ENCODE measurements around the gene CCM2L. TPM values are rescaled to one million over a fixed set of nuclear protein-coding genes. Genes with fewer than 3 reads are reported as not detected.

Gene CCM2L
- polyA plus RNA-seq, 2 of the 4 experiments (the other 2 are of a cell fraction), result 0.05 to 0.18 TPM

DNA sequence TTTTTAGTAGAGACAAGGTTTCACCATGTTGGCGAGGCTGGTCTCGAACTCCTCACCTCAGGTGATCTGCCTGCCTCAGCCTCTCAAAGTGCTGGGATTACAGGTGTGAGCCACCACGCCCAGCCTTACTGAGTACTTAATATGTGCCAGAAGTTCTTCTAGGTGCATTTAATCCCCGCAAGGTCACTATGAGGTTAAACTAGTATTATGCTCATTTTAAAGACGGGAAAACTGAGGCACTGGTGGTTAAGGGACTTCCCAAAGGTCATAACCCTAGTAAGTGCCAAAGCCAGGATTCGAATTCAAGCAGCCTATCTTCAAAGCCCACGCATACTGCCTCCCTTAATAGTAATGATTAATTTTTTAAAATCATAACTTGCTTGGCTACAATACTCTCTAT, 674 bp upstream of the CCM2L start:
- POLR2A ChIA-PET, result no interaction called here
- DNase-seq (ENCODE audit: low read depth in 1 of 2, low spot score in 1 of 2) (no peak), ATAC-seq (no peak), FAIRE-seq (no peak)
- whole genome bisulfite sequencing (ENCODE audit: missing lambda C conversion rate), result 49% methylated on average over 7 of the region's 7 CpGs
- no peak for TF ChIP-seq HDAC2 (IDR thresholded peaks at IDR 0.05)
- no peak for TF ChIP-seq FOSB (CRISPR knock-in tag; IDR thresholded peaks at IDR 0.05)
- no peak for TF ChIP-seq NR3C1 (IDR thresholded peaks at IDR 0.05)
- no peak for TF ChIP-seq EHMT2 (IDR thresholded peaks at IDR 0.05; ENCODE audit: low read depth)
- no peak for TF ChIP-seq MAZ (IDR thresholded peaks at IDR 0.05; ENCODE audit: borderline replicate concordance, low read depth, low read length)
- TF ChIP-seq NPAS2 (CRISPR knock-in tag; IDR thresholded peaks at IDR 0.05; ENCODE audit: borderline replicate concordance), result no peak
- TF ChIP-seq JUN (IDR thresholded peaks at IDR 0.05), result no peak
- no peak for TF ChIP-seq HOXB5 (CRISPR knock-in tag; IDR thresholded peaks at IDR 0.05)
- no peak for TF ChIP-seq ATOH8 (CRISPR knock-in tag; IDR thresholded peaks at IDR 0.05; ENCODE audit: low read depth)
- no peak for TF ChIP-seq MYC (IDR thresholded peaks at IDR 0.05; ENCODE audit: borderline replicate concordance, low read length)
- TF ChIP-seq, protein P1, sequence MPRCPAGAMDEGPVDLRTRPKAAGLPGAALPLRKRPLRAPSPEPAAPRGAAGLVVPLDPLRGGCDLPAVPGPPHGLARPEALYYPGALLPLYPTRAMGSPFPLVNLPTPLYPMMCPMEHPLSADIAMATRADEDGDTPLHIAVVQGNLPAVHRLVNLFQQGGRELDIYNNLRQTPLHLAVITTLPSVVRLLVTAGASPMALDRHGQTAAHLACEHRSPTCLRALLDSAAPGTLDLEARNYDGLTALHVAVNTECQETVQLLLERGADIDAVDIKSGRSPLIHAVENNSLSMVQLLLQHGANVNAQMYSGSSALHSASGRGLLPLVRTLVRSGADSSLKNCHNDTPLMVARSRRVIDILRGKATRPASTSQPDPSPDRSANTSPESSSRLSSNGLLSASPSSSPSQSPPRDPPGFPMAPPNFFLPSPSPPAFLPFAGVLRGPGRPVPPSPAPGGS (IDR thresholded peaks at IDR 0.05), result no peak
- no peak for TF ChIP-seq HOXB13 (CRISPR knock-in tag; IDR thresholded peaks at IDR 0.05; ENCODE audit: low read depth)
- TF ChIP-seq RFX5 (IDR thresholded peaks at IDR 0.05), result no peak
- no peak for TF ChIP-seq ZFP36 (IDR thresholded peaks at IDR 0.05; ENCODE audit: borderline replicate concordance, partially characterized antibody)
- Histone ChIP-seq H3K9me3 (no peaks in the 10 kb centered on the region), H3K4me1 (no peaks in the 10 kb centered on the region), H3K27ac (no peak overlapping the region), H3K4me3 (no peak overlapping the region), H3K4me2 (no peak overlapping the region)
- CTCF ChIA-PET, result interaction anchor here (3.3 kb wide), 1 partner anchor 22 kb away, joined by 18 read pairs; no protein-coding TSS in a partner anchor

GRCh38 chr20:32010666-32011065, 428 bp downstream of the CCM2L start:
- no peak for FAIRE-seq
- no peak for DNase-seq (ENCODE audit: low read depth in 1 of 2, low spot score in 1 of 2)
- Histone ChIP-seq H3K4me2 (no peak overlapping the region), H3K4me3 (no peak overlapping the region), H3K27ac (no peak overlapping the region), H3K4me1 (no peaks in the 10 kb centered on the region), H3K9me3 (no peaks in the 10 kb centered on the region)
- ChIA-PET POLR2A (no interaction called here), CTCF (interaction anchor here (0.6 kb wide), 1 partner anchor 25 kb away, joined by 4 read pairs; no protein-coding TSS in a partner anchor)
- peak; percentile 45 to 51; a peak in 3 of 6 replicates for ATAC-seq
- TF ChIP-seq BHLHE40 (IDR thresholded peaks at IDR 0.05; ENCODE audit: low read depth, low read length) (no peak), CHD4 (IDR thresholded peaks at IDR 0.05; ENCODE audit: borderline replicate concordance) (no peak), E2F6 (IDR thresholded peaks at IDR 0.05; ENCODE audit: borderline replicate concordance, low read depth) (no peak), EP300 (IDR thresholded peaks at IDR 0.05) (no peak), KDM5A (IDR thresholded peaks at IDR 0.05) (no peak), HDAC2 (IDR thresholded peaks at IDR 0.05) (no peak), MYC (IDR thresholded peaks at IDR 0.05; ENCODE audit: borderline replicate concordance, low read length) (no peak), RNF2 (IDR thresholded peaks at IDR 0.05; ENCODE audit: borderline replicate concordance, low read depth) (no peak), HOXA7 (CRISPR knock-in tag; IDR thresholded peaks at IDR 0.05) (no peak), SMC3 (IDR thresholded peaks at IDR 0.05) (no peak), ATOH8 (CRISPR knock-in tag; IDR thresholded peaks at IDR 0.05; ENCODE audit: low read depth) (no peak), NR3C1 (IDR thresholded peaks at IDR 0.05) (no peak), HOXB13 (CRISPR knock-in tag; IDR thresholded peaks at IDR 0.05; ENCODE audit: low read depth) (no peak), POLR2A (IDR thresholded peaks at IDR 0.05; ENCODE audit: low read length) (no peak), FOXS1 (CRISPR knock-in tag; IDR thresholded peaks at IDR 0.05) (no peak), HEYL (CRISPR knock-in tag; IDR thresholded peaks at IDR 0.05) (no peak), EHMT2 (IDR thresholded peaks at IDR 0.05; ENCODE audit: low read depth) (no peak)
- TF ChIP-seq, protein P2, sequence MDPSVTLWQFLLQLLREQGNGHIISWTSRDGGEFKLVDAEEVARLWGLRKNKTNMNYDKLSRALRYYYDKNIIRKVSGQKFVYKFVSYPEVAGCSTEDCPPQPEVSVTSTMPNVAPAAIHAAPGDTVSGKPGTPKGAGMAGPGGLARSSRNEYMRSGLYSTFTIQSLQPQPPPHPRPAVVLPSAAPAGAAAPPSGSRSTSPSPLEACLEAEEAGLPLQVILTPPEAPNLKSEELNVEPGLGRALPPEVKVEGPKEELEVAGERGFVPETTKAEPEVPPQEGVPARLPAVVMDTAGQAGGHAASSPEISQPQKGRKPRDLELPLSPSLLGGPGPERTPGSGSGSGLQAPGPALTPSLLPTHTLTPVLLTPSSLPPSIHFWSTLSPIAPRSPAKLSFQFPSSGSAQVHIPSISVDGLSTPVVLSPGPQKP (IDR thresholded peaks at IDR 0.05; ENCODE audit: low read depth, low read length), result no peak
- 10% methylated on average over 8 of the region's 8 CpGs for WGBS (ENCODE audit: missing lambda C conversion rate)
